Endothelial cell of umbilical vein (primary cell): ENCODE results near the gene MC5R. TPM values are rescaled to one million over a fixed set of nuclear protein-coding genes. Genes with fewer than 3 reads are reported as not detected.

Source experiments
- BruUV-seq: library from RNA; stranded (reverse); fragments of 400-500 nt; replicated peaks from 2 replicates; lab custom pipeline; 2021; lab: Mats Ljungman, UMichigan
- CTCF ChIA-PET: fragments of 300-600, 350-600 bp; sonication (Branson Sonifier 250); formaldehyde crosslinking; loops from one replicate; lab custom pipeline; 2021; ENCODE audit warnings: antibody characterized with exemption, inconsistent platforms; lab: Charles Lee
- POLR2A ChIA-PET: fragments of 300-600, 350-600 bp; sonication (Branson Sonifier 250); formaldehyde crosslinking; loops from one replicate; lab custom pipeline; 2021; ENCODE audit warnings: antibody characterized with exemption, inconsistent platforms; lab: Charles Lee
- DNase-seq: peaks from one replicate; pipeline ENCODE4 v3.0.0-alpha.2; 2011; ENCODE audit warnings: low read depth, low spot score
- FAIRE-seq: peaks from 2 replicates; lab custom pipeline; 2011; peaks lifted over from hg19 to GRCh38; lab: Jason Lieb, UNC
- H2AFZ ChIP-seq: 2 replicates; pipeline ENCODE4 v1.6.0; 2012; ENCODE audit warnings: low read depth, low read length, control low read depth, inconsistent platforms
- H3K27ac ChIP-seq: 2 replicates; pipeline ENCODE4 v1.5.1; 2011; ENCODE audit warnings: low read depth, mild to moderate bottlenecking, control low read depth, low read length, moderate library complexity; ENCODE audit not compliant: insufficient read depth
- H3K27me3 ChIP-seq, 2 experiments: 2 replicates each; pipeline versions ENCODE4 v1.6.0 to v1.6.1; 2011; ENCODE audit warnings: low read length in 2 of 2, mixed read lengths in 1 of 2; ENCODE audit not compliant: control insufficient read depth in 2 of 2, insufficient read depth in 2 of 2
- H3K36me3 ChIP-seq, 2 experiments: 2 replicates in 1 of 2; 3 replicates in 1 of 2; pipeline ENCODE4 v1.5.1; 2011; ENCODE audit warnings: low read length in 2 of 2, mild to moderate bottlenecking in 1 of 2, moderate library complexity in 1 of 2; ENCODE audit not compliant: control insufficient read depth in 2 of 2, insufficient read depth in 2 of 2; ENCODE audit errors: extremely low read depth in 1 of 2
- H3K4me1 ChIP-seq: 3 replicates; pipeline ENCODE4 v1.5.1; 2011; ENCODE audit warnings: mild to moderate bottlenecking, low read length; ENCODE audit not compliant: control insufficient read depth, insufficient read depth; ENCODE audit errors: extremely low read depth
- H3K4me2 ChIP-seq: 2 replicates; pipeline ENCODE4 v1.6.1; 2011; ENCODE audit warnings: low read length, control low read depth, mixed read lengths; ENCODE audit not compliant: insufficient read depth
- H3K4me3 ChIP-seq, 3 experiments: fragments of 200-600 bp in 1 of 3; sonication (generic), shearing (Covaris generic) in 1 of 3; replicated peaks in 1 of 3; 2 replicates each; pipeline ENCODE4 v1.5.1; 2011 to 2016; ENCODE audit warnings: control low read depth in 3 of 3, low read length in 3 of 3, mild to moderate bottlenecking in 2 of 3, inconsistent platforms in 1 of 3, low read depth in 1 of 3, moderate library complexity in 1 of 3; ENCODE audit not compliant: insufficient read depth in 1 of 3
- H3K79me2 ChIP-seq: 2 replicates; pipeline ENCODE4 v1.6.0; 2012; ENCODE audit warnings: low read length, inconsistent platforms; ENCODE audit not compliant: control insufficient read depth, insufficient read depth
- H3K9ac ChIP-seq: replicated peaks from 2 replicates; pipeline ENCODE3; 2011; ENCODE audit warnings: low read length, control low read depth; ENCODE audit not compliant: insufficient read depth; ENCODE audit errors: extremely low read depth
- H3K9me1 ChIP-seq: replicated peaks from 3 replicates; pipeline ENCODE4 v1.6.0; 2011; ENCODE audit warnings: mild to moderate bottlenecking, low read length; ENCODE audit not compliant: control insufficient read depth, insufficient read depth; ENCODE audit errors: extremely low read depth
- H3K9me3 ChIP-seq: replicated peaks from 2 replicates; pipeline ENCODE4 v1.5.1; 2012; ENCODE audit warnings: low read length, inconsistent platforms; ENCODE audit not compliant: control insufficient read depth, insufficient read depth
- H4K20me1 ChIP-seq: replicated peaks from 2 replicates; pipeline ENCODE3; 2011; ENCODE audit warnings: mild to moderate bottlenecking, low read length; ENCODE audit not compliant: control insufficient read depth, insufficient read depth; ENCODE audit errors: extremely low read depth
- CTCF ChIP-seq, 2 donors: IDR thresholded peaks; 1 replicate in 1 of 2; 2 replicates in 1 of 2; pipeline ENCODE4 v1.5.1; 2011; ENCODE audit warnings: low read length in 2 of 2, mild to moderate bottlenecking in 2 of 2, moderate library complexity in 2 of 2, control low read depth in 1 of 2, inconsistent platforms in 1 of 2, low read depth in 1 of 2; ENCODE audit not compliant: insufficient read depth in 1 of 2; ENCODE audit errors: extremely low read depth in 1 of 2
- EZH2 ChIP-seq: IDR thresholded peaks from 2 replicates; pipeline ENCODE4 v1.6.1; 2012; ENCODE audit warnings: borderline replicate concordance, low read depth, mild to moderate bottlenecking, moderate library complexity, low read length, inconsistent platforms; ENCODE audit not compliant: severe bottlenecking
- FOS ChIP-seq: IDR thresholded peaks from 2 replicates; pipeline ENCODE4 v1.6.1; 2011; ENCODE audit warnings: mild to moderate bottlenecking, low read length, moderate library complexity, borderline replicate concordance; ENCODE audit not compliant: insufficient read depth
- GATA2 ChIP-seq: IDR thresholded peaks from 2 replicates; pipeline ENCODE4 v1.7.0; 2011; ENCODE audit warnings: low read depth, mild to moderate bottlenecking, moderate library complexity, mixed read lengths, low read length; ENCODE audit not compliant: insufficient read length, insufficient read depth
- JUN ChIP-seq: IDR thresholded peaks from 2 replicates; pipeline ENCODE4 v1.6.1; 2011; ENCODE audit warnings: borderline replicate concordance, low read depth; ENCODE audit not compliant: insufficient read length, insufficient read depth
- MYC ChIP-seq: IDR thresholded peaks from one replicate; pipeline ENCODE4 v1.6.1; 2011; ENCODE audit warnings: mild to moderate bottlenecking, low read depth, low read length
- POLR2A ChIP-seq: IDR thresholded peaks from 2 replicates; pipeline ENCODE4 v1.6.1; 2012; ENCODE audit warnings: low read depth, mild to moderate bottlenecking, control low read depth, low read length
- POLR2AphosphoS5 ChIP-seq: IDR thresholded peaks from 2 replicates; pipeline ENCODE4 v1.6.1; 2012; ENCODE audit warnings: low read depth, mild to moderate bottlenecking, control low read depth, low read length, moderate library complexity; ENCODE audit not compliant: insufficient read depth
- dilution Hi-C: fragments of 300-500 bp; cut with MboI; formaldehyde crosslinking; loops from one replicate; pipeline ENCODE4 v1.15.0; 2019; ENCODE audit warnings: low sequenced_read_pairs; ENCODE audit not compliant: extremely low pct_ligation_motif_present
- intact Hi-C: fragments of 100-400 bp; cut with micrococcal nuclease; formaldehyde crosslinking; loops from one replicate; pipeline ENCODE4 v1.10.0; 2022
- polyA plus RNA-seq, 4 experiments: library from polyadenylated mRNA; depleted of rRNA in 3 of 4; stranded (reverse) in 3 of 4; unstranded in 1 of 4; fragments of >200 nt; gene quantifications; 2 replicates each; pipeline versions ENCODE4 v1.2.1 to v1.2.3, GENCODE V29; 2011 to 2012; ENCODE audit warnings: missing spikeins in 1 of 4
- total RNA-seq: library from RNA; stranded (reverse); gene quantifications from 2 replicates; pipeline ENCODE4 v1.2.3, GENCODE V29; 2021
- TF ChIP-seq, protein P1 (sequence below): IDR thresholded peaks from 2 replicates; pipeline ENCODE4 v1.6.1; 2011; ENCODE audit not compliant: insufficient read depth, insufficient read length

Gene MC5R
- total and polyA plus RNA-seq, 2 donors (not counting 3 experiments of a cell fraction or from before 2014, with no cell fraction given) = not detected

DNA sequence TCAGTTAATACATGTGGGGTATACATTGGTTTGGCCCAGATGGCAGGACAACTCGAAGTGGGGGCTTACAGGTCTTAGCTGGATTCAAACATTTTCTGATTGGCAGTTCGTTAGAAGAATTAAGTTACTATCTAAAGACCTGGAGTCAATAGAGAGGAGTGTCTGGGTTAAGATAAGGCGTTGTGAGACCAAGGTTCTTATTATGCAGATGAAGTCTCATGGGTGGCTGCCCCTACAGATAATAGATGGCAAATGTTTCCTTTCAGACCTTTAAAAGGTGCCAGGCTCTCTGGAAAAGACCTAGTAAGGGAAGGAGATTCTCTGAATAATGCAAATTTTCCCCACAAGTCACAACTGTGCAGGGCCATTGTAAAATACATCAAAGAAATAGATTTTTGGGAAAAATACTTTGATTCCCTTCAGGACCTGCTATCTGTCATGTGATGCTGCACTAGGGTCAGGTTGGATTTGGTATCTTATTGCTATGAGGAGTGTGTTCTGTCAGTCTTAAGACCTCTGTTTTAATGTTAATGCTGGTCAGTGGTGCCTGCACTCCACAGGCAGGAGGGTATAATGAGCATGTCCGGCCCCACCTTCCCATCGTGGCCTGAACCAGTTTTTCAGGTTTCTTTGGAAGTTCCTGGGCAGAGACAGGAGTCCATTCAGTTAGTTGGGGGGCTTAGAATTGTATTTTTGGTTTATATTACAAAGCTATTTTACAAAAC is 14.3 kb upstream of the MC5R start:
- H3K4me3 ChIP-seq = no peak overlapping the region
- CTCF ChIA-PET = no interaction called here

DNA sequence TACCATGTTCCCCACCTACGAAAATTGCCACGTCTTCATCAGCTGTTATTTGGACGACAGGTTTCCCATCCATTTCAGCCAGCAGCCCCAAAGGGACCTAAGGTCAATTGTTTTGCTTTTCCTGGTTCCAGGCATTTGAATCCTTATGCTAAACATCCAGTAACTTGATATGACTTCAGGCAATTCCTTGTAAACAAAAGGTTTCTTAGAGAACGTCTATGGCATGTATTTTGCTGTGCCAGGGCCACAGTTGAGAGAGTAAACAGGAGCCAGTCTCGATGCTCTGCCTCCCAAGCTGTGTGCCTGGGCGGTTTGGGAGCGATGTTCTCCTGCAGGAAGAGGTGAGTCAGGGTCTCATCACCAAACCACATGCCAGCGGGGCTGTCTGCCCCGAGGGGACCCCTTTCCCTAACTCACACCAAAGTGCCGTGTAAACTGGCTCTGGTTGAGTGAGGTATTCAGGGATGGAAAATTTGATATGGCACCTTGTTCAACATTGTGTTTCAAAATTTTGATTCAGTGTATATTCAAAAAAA is 12.9 kb upstream of the MC5R start:
- dilution Hi-C loops = no loop called here
- Histone ChIP-seq H2AFZ (no peak overlapping the region), H3K9me1 (no peaks in the 10 kb centered on the region), H3K9me3 (no peaks in the 10 kb centered on the region), H3K4me1 (no peaks in the 10 kb centered on the region), H3K27ac (no peak overlapping the region), H3K79me2 (no peaks in the 10 kb centered on the region), H3K27me3 (no peaks in the 10 kb centered on the region), H4K20me1 (no peaks in the 10 kb centered on the region), H3K4me3 (no peak overlapping the region), H3K9ac (no peak overlapping the region), H3K36me3 (no peaks in the 10 kb centered on the region), H3K4me2 (no peak overlapping the region)
- FAIRE-seq (no peak), DNase-seq (no peak)
- ChIA-PET CTCF (interaction anchor here (1.0 to 3.8 kb wide), 6 partner anchors 14 to 275 kb away, joined by 3 to 46 read pairs (median 10); partner anchors contain the start of gene MC5R), POLR2A (no interaction called here)
- BruUV-seq = no TSS peak
- TF ChIP-seq JUN (no peak), CTCF (IDR thresholded peaks at IDR 0.05; ENCODE audit: extremely low read depth in 1 of 2, insufficient read depth in 1 of 2, low read depth in 1 of 2, low read length in 2 of 2) (no peak), EZH2 (no peak), POLR2AphosphoS5 (no peak), MYC (no peak), GATA2 (no peak), POLR2A (no peak), FOS (no peak)
- TF ChIP-seq, protein P1, sequence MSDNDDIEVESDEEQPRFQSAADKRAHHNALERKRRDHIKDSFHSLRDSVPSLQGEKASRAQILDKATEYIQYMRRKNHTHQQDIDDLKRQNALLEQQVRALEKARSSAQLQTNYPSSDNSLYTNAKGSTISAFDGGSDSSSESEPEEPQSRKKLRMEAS = no peak
- intact Hi-C loops = no loop called here

More for the DNA sequence above, 14.3 kb upstream of the MC5R start:
- Histone ChIP-seq H3K4me2 (no peak overlapping the region), H3K27me3 (no peaks in the 10 kb centered on the region), H3K9ac (no peak overlapping the region), H4K20me1 (no peaks in the 10 kb centered on the region), H3K4me1 (no peaks in the 10 kb centered on the region), H2AFZ (no peak overlapping the region), H3K36me3 (no peaks in the 10 kb centered on the region), H3K27ac (no peak overlapping the region), H3K79me2 (no peaks in the 10 kb centered on the region), H3K9me3 (no peaks in the 10 kb centered on the region), H3K9me1 (no peaks in the 10 kb centered on the region)
- no TSS peak for BruUV-seq
- intact Hi-C loops (loop anchor here (10.0 kb wide), 1 partner anchor 345 kb away; no protein-coding TSS in a partner anchor), dilution Hi-C loops (no loop called here)
- no peak for TF ChIP-seq EZH2
- no peak for TF ChIP-seq JUN
- no peak for TF ChIP-seq GATA2
- no peak for TF ChIP-seq POLR2A
- TF ChIP-seq POLR2AphosphoS5 = no peak
- TF ChIP-seq, protein P1 = no peak
- no peak for FAIRE-seq
- POLR2A ChIA-PET = no interaction called here
- DNase-seq = no peak
